Glutamatergic neuron (in vitro differentiated cells): Measurements from ENCODE around the gene SLX9. TPM values are rescaled to one million over a fixed set of nuclear protein-coding genes. Genes with fewer than 3 reads are reported as not detected.

Experiments used
- DNase-seq: peaks from one replicate; pipeline ENCODE4 v3.0.0; 2022
- H3K27ac Mint-ChIP-seq: one replicate; pipeline ENCODE4 v1.8.0; 2020; ENCODE audit warnings: mild to moderate bottlenecking, mixed read lengths, inconsistent platforms; ENCODE audit not compliant: unreplicated experiment
- H3K27me3 Mint-ChIP-seq: one replicate; pipeline ENCODE4 v1.8.0; 2020; ENCODE audit warnings: mild to moderate bottlenecking, moderate library complexity, mixed read lengths, inconsistent platforms; ENCODE audit not compliant: unreplicated experiment
- H3K36me3 Mint-ChIP-seq: one replicate; pipeline ENCODE4 v1.8.0; 2020; ENCODE audit warnings: mild to moderate bottlenecking, mixed read lengths, inconsistent platforms; ENCODE audit not compliant: unreplicated experiment
- H3K4me1 Mint-ChIP-seq: one replicate; pipeline ENCODE4 v1.8.0; 2020; ENCODE audit warnings: mild to moderate bottlenecking, low read depth, mixed read lengths, inconsistent platforms; ENCODE audit not compliant: unreplicated experiment
- H3K4me3 Mint-ChIP-seq: one replicate; pipeline ENCODE4 v1.8.0; 2020; ENCODE audit warnings: mild to moderate bottlenecking, mixed read lengths, inconsistent platforms; ENCODE audit not compliant: unreplicated experiment
- H3K9me3 Mint-ChIP-seq: one replicate; pipeline ENCODE4 v1.8.0; 2020; ENCODE audit warnings: mild to moderate bottlenecking, moderate library complexity, mixed read lengths, inconsistent platforms; ENCODE audit not compliant: unreplicated experiment
- total RNA-seq: library from RNA; stranded (reverse); fragmentation: NEBNext Ultra II Directional; extraction: Animal tissue kit (Norgen Biotek cat#: 25700); gene quantifications from one replicate; pipeline ENCODE4 v1.2.1, GENCODE V29; 2021; ENCODE audit not compliant: unreplicated experiment
- TF ChIP-seq, protein P1 (sequence below): fragments of 200-600 bp; sonication (generic); IDR thresholded peaks from one replicate; pipeline ENCODE4 v1.5.0; 2021; ENCODE audit not compliant: partially characterized antibody, unreplicated experiment

Gene SLX9
- total RNA-seq, 1 donor from 2014 or later, result 30.7 TPM

DNA sequence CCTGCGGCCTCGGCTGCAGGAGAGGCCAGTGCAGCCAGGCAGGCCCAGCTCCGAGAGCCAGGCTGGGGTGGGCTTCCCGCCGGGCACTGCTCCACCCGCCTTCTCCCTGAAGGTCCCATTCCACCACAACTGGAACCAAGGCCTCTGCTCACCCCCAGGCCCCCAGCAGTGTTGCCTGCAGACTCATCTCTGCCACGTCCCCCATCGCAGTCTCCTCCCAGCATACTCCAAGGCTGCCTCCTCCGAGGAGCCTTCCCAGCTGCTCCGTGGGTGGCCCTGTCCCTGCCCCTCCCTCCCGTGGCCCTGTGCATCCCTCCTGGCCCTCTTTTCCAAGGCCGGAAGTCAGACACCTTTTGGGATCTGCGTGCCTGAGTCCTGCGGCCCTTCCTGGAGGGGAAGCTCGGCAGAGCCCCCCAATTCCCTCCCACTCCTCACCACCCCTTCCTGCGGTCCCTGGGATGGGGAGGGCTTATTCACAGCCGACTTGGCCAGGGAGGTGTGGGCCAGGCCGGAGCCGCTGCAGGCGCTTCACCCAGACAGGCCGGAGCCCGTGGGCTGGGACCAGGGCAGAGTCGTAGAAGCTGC lies 47.6 kb downstream of the SLX9 start:
- Mint-ChIP-seq H3K9me3 (peaks cover 3% of the 10 kb centered on the region), H3K27me3 (peaks cover under 1% of the 10 kb centered on the region), H3K36me3 (no peaks in the 10 kb centered on the region), H3K4me1 (peaks cover 6% of the 10 kb centered on the region), H3K4me3 (no peak overlapping the region), H3K27ac (no peak overlapping the region)
- peak; percentile 33 for DNase-seq
- TF ChIP-seq, protein P1, sequence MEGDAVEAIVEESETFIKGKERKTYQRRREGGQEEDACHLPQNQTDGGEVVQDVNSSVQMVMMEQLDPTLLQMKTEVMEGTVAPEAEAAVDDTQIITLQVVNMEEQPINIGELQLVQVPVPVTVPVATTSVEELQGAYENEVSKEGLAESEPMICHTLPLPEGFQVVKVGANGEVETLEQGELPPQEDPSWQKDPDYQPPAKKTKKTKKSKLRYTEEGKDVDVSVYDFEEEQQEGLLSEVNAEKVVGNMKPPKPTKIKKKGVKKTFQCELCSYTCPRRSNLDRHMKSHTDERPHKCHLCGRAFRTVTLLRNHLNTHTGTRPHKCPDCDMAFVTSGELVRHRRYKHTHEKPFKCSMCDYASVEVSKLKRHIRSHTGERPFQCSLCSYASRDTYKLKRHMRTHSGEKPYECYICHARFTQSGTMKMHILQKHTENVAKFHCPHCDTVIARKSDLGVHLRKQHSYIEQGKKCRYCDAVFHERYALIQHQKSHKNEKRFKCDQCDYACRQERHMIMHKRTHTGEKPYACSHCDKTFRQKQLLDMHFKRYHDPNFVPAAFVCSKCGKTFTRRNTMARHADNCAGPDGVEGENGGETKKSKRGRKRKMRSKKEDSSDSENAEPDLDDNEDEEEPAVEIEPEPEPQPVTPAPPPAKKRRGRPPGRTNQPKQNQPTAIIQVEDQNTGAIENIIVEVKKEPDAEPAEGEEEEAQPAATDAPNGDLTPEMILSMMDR, result no peak

DNA sequence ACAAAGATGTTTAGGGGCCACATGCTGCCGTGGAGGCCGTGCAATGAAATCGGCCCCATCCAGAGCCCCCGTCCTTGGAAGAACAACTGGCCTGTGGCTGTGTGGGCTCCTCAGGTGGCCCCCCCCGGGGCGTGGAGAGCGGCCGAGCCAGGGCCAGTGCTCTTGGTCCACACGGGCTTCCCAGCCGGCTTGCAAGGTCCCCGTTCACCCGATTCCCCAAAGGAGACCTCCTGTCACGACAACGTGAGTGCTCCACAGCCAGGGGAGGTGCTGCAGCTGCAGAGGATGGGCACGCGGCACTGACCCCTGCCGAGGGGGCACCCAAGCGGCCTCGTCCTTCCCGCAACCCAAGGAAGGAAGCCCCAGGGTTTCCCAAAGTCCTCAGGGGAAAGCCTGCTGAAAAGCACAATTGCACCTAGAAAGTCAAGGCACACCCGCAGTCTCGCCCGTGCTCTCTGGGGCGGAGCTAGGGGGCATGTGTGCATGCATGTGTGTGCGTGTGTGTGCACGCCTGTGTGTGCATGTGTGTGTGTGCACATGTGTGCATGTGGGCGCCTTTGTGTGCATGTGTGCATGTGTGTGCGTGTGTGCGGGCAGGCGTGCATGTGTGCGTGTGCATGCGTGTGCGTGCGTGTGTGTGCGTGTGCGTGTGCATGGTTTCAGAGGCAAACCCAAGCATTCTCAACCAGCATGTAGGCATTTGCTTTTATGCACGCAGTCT lies 48.2 kb downstream of the SLX9 start:
- peaks cover 3% of the 10 kb centered on the region for H3K9me3 Mint-ChIP-seq
- no peak overlapping the region for H3K27ac Mint-ChIP-seq
- peaks cover 6% of the 10 kb centered on the region for H3K4me1 Mint-ChIP-seq
- TF ChIP-seq, protein P1, result no peak
- no peaks in the 10 kb centered on the region for H3K36me3 Mint-ChIP-seq
- peak; percentile 17 for DNase-seq
- peaks cover 2% of the 10 kb centered on the region for H3K27me3 Mint-ChIP-seq
- no peak overlapping the region for H3K4me3 Mint-ChIP-seq

DNA sequence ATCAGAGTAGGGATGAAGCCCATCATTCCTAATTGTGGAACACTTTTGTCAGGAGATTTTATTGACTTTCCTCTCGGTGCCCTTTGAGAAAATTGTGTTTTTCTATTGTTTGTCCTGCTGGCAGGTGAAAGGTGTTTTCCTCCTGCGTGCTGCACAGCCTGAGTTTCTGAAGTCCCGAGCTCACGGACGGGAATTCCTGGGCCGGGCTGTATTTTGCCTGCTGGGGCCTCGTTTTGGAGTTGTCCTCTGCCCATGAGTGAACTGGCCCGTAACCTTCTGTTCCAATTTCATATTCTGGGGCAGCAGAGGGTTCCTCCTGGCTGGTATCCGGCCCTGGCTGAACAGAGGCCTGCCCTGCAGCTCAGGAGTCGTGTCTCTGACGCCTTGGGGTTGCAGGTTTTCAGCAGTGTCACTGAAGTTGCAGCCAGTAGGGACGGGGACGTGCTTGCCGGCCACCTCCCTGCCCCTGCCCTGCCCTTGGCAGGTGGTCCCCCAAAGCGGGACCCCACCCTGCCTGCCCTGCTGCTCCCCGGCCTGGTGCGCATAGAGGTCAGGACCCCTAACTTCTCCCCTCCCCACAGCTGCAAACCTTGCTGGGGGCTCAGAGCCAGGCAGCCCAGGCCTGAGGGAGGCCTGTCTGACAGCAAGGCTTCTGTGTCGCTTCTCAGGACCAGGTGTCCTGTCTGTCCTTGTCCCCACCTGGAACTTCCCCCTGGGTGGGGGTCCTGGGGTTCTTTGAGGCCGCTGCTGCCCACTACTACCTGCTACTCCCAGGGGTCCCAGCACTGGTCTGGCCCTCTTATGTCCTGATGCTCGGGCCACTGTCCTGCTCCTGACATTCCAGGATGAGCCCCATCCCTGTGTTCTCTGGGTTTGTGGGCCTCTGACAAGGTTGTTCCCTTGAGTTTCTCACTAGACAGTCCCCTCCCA lies 49.0 kb downstream of the SLX9 start:
- no peak overlapping the region for H3K27ac Mint-ChIP-seq

DNA sequence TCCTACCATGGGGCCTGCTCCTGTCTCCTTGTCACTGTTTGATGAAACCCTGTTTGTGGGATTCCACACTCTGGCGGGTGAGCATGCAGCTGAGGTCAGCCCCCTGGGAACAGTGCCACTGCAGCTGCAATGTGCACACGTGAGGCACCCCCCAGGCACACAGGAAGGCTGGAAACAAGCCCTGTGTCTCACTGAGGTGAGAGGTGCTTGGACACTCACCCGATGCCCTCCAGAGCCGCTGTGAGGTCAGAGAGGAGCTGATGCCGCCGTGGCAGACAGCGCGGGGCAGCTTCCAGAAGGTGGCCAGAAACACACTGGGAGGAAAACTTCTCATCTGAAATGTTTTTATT lies 49.7 kb downstream of the SLX9 start:
- H3K4me3 Mint-ChIP-seq, result no peak overlapping the region
- H3K27ac Mint-ChIP-seq, result no peak overlapping the region
- H3K9me3 Mint-ChIP-seq, result peaks cover 3% of the 10 kb centered on the region
- peak; percentile 18 for DNase-seq
- H3K36me3 Mint-ChIP-seq, result no peaks in the 10 kb centered on the region
- H3K27me3 Mint-ChIP-seq, result peaks cover 4% of the 10 kb centered on the region
- TF ChIP-seq, protein P1, result no peak
- peaks cover 10% of the 10 kb centered on the region for H3K4me1 Mint-ChIP-seq

More for the DNA sequence above, 49.0 kb downstream of the SLX9 start:
- TF ChIP-seq, protein P1, result no peak
- Mint-ChIP-seq H3K9me3 (no peaks in the 10 kb centered on the region), H3K4me1 (peaks cover 6% of the 10 kb centered on the region), H3K4me3 (no peak overlapping the region), H3K36me3 (no peaks in the 10 kb centered on the region), H3K27me3 (peaks cover 2% of the 10 kb centered on the region)
- peak; percentile 18 for DNase-seq
